Transverse colon (tissue), 4 donors: ENCODE measurements around the gene RAC2.

Experiments
- CTCF ChIP-seq, 5 experiments: fragments of 200-600 bp in 3 of 5; fragments of 450-650 bp in 2 of 5; sonication (generic) in 3 of 5; IDR thresholded peaks; 1 replicate in 2 of 5; 2 replicates in 3 of 5; pipeline ENCODE4 v1.5.1; 2016 to 2017; ENCODE audit warnings: antibody characterized with exemption in 5 of 5, inconsistent platforms in 3 of 5, mild to moderate bottlenecking in 2 of 5, moderate library complexity in 1 of 5
- POLR2AphosphoS5 ChIP-seq, 3 donors: sonication (generic); formaldehyde crosslinking; IDR thresholded peaks; one replicate each; pipeline ENCODE4 v1.6.1; 2016; ENCODE audit warnings: antibody characterized with exemption in 3 of 3

DNA sequence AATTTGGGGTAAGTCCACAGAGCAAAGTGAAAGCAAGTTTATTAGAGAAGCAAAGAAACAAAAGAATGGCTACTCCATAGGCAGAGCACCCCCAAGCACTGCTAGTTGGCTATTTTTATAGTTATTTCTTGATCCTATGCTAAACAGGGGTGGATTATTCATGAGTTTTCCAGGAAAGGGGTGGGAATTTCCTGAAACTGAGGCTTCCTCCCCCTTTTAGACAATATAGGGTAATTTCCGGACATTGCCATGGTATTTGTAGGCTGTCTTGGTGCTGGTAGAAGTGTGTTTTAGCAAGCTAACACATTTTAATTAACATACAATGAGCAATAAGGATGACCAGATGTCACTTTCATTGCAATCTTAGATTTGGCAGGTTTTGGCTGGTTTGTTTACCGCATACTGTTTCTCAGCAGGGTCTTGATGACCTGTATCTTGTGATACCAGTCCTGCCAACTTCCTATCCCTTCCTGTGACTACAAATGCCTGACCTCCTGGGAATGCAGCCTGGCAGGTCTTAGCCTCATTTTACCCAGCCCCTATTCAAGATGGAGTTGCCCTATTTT lies 55.1 kb downstream of the RAC2 start:
- no peak for TF ChIP-seq CTCF (IDR thresholded peaks at IDR 0.05)
- no peak for TF ChIP-seq POLR2AphosphoS5 (IDR thresholded peaks at IDR 0.05)
